ENCODE measurements around the gene WDR20. TPM values are rescaled to one million over a fixed set of nuclear protein-coding genes. Genes with fewer than 3 reads are reported as not detected.

Gene WDR20
- total and polyA plus RNA-seq, 2 of the 8 experiments (the other 6 are each of a cell fraction or from before 2014, with no cell fraction given): 11.2 to 26.7 TPM

GRCh38 chr14:102126807-102127455 lies 12.8 kb upstream of the WDR20 start:
- H3K9me3 ChIP-seq (ENCODE audit: insufficient read depth in 2 of 2, low read depth in 1 of 2, low read length in 1 of 2): no peaks in the 10 kb centered on the region
- no peak overlapping the region for H2BK120ac ChIP-seq (replicated peaks; ENCODE audit: low read depth, low read length)
- no peaks in the 10 kb centered on the region for H4K20me1 ChIP-seq (replicated peaks in 1 of 2; ENCODE audit: control insufficient read depth in 1 of 2, insufficient read depth in 2 of 2, low read length in 2 of 2)
- no peaks in the 10 kb centered on the region for H3K79me1 ChIP-seq (ENCODE audit: low read depth, low read length)
- no peak overlapping the region for H2BK15ac ChIP-seq (ENCODE audit: low read length)
- FAIRE-seq: no peak
- H2AK5ac ChIP-seq (ENCODE audit: low read depth, low read length): no peak overlapping the region
- no peak overlapping the region for H3K14ac ChIP-seq (ENCODE audit: insufficient read length)
- H2BK5ac ChIP-seq (ENCODE audit: low read depth, low read length): no peak overlapping the region
- peak overlapping the region in 1 of 2 experiments; percentile 22; a peak in 1 of 4 replicates for H3K4me2 ChIP-seq (ENCODE audit: insufficient read depth in 1 of 2, low read depth in 2 of 2, low read length in 2 of 2)
- POLR2A ChIA-PET (ENCODE audit: partially characterized antibody): interaction anchor here (0.9 to 1.4 kb wide), 3 partner anchors 8 to 15 kb away, joined by 3 to 5 read pairs (median 3); no protein-coding TSS in a partner anchor
- H3K79me2 ChIP-seq (ENCODE audit: control insufficient read depth in 1 of 2, insufficient read depth in 2 of 2, low read length in 2 of 2): no peaks in the 10 kb centered on the region
- H2AFZ ChIP-seq (ENCODE audit: low read length): no peak overlapping the region
- no peak for DNase-seq (ENCODE audit: low read depth in 1 of 2, low spot score in 2 of 2)
- no peaks in the 10 kb centered on the region for H3K27me3 ChIP-seq (replicated peaks in 1 of 4; ENCODE audit: control insufficient read depth in 3 of 4, extremely low read depth in 1 of 4, insufficient read depth in 3 of 4, low read length in 3 of 4)
- H3K36me3 ChIP-seq (ENCODE audit: control insufficient read depth in 2 of 4, insufficient read depth in 4 of 4, low read length in 3 of 4): no peaks in the 10 kb centered on the region
- H2BK12ac ChIP-seq (ENCODE audit: low read depth, low read length): no peak overlapping the region
- no peak overlapping the region for H3K4ac ChIP-seq (replicated peaks; ENCODE audit: insufficient read length, low read depth, low read length)
- CTCF ChIA-PET (ENCODE audit: partially characterized antibody): interaction anchor here (0.6 to 1.9 kb wide), 5 partner anchors 14 to 210 kb away, joined by 3 to 5 read pairs (median 4); no protein-coding TSS in a partner anchor
- H4K91ac ChIP-seq (replicated peaks; ENCODE audit: insufficient read length, low read length): no peak overlapping the region
- no peak overlapping the region for H2BK20ac ChIP-seq (ENCODE audit: low read length)
- no peaks in the 10 kb centered on the region for H3K23me2 ChIP-seq (ENCODE audit: low read depth, low read length)
- no peak overlapping the region for H4K8ac ChIP-seq (ENCODE audit: extremely low read depth, insufficient read depth, low read length)
- H3K23ac ChIP-seq (ENCODE audit: insufficient read length): no peak overlapping the region
- H3K4me1 ChIP-seq (replicated peaks in 1 of 4; ENCODE audit: control insufficient read depth in 3 of 4, insufficient read depth in 4 of 4, low read length in 3 of 4): peaks cover 0 to 3% (median 1%) of the 10 kb centered on the region in 4 experiments; a peak in 4 of 7 replicates
- TF ChIP-seq SP1 (IDR thresholded peaks at IDR 0.05; ENCODE audit: low read depth, low read length) (no peak), SUZ12 (IDR thresholded peaks at IDR 0.05; ENCODE audit: low read length) (no peak), JUND (IDR thresholded peaks at IDR 0.05; ENCODE audit: low read length) (no peak), YY1 (IDR thresholded peaks at IDR 0.05; ENCODE audit: low read depth, low read length) (no peak), TBP (IDR thresholded peaks at IDR 0.05; ENCODE audit: low read depth, low read length) (no peak)
- WGBS, 2 experiments (ENCODE audit: extremely low coverage in 1 of 2, insufficient coverage in 1 of 2, insufficient read length in 1 of 2, insufficient replicate concordance in 2 of 2, low coverage in 1 of 2, low lambda C conversion rate in 2 of 2, missing lambda C conversion rate in 1 of 2): 91% methylated on average over 5 of the region's 5 CpGs; no CpG with 5 or more reads in 1 of the 2 experiments
- H3K4me3 ChIP-seq (ENCODE audit: extremely low read depth in 1 of 4, insufficient read depth in 2 of 4, low read depth in 3 of 4, low read length in 4 of 4): no peak overlapping the region
- no peak overlapping the region for H3K9ac ChIP-seq (replicated peaks in 1 of 4; ENCODE audit: extremely low read depth in 1 of 4, low read depth in 3 of 4, low read length in 3 of 4)
- H3K18ac ChIP-seq (ENCODE audit: extremely low read depth, low read length): no peak overlapping the region
- H3K56ac ChIP-seq (replicated peaks; ENCODE audit: insufficient read length, low read depth, low read length): no peak overlapping the region
- H4K5ac ChIP-seq (ENCODE audit: insufficient read length, low read depth, low read length): no peak overlapping the region
- H3K27ac ChIP-seq (ENCODE audit: low read depth, low read length): no peak overlapping the region
